Activated naive CD8-positive, alpha-beta T cell treated with anti-CD3 and anti-CD28 coated beads for 36 hours (primary cell): ENCODE data around the gene CLK2. TPM values are rescaled to one million over a fixed set of nuclear protein-coding genes. Genes with fewer than 3 reads are reported as not detected.
"Not testable (repeated sequence)": the region's sequence is repeated elsewhere in the genome, so short reads cannot be mapped to it uniquely, and the experiment has no call there.

ENCODE experiments used
- DNase-seq: peaks from one replicate; pipeline ENCODE4 v3.0.0; 2021
- H3K27ac Mint-ChIP-seq: one replicate; pipeline ENCODE4 v1.8.0; 2022; ENCODE audit warnings: mild to moderate bottlenecking, moderate library complexity, mixed read lengths
- H3K27me3 Mint-ChIP-seq: one replicate; pipeline ENCODE4 v1.8.0; 2022; ENCODE audit warnings: mild to moderate bottlenecking, mixed read lengths
- H3K36me3 Mint-ChIP-seq: one replicate; pipeline ENCODE4 v1.8.0; 2021; ENCODE audit warnings: mild to moderate bottlenecking, mixed read lengths
- H3K4me1 Mint-ChIP-seq: one replicate; pipeline ENCODE4 v1.8.0; 2021; ENCODE audit warnings: mixed read lengths
- H3K4me3 Mint-ChIP-seq: one replicate; pipeline ENCODE4 v1.8.0; 2022; ENCODE audit warnings: mild to moderate bottlenecking, moderate library complexity, mixed read lengths
- H3K9me3 Mint-ChIP-seq: one replicate; pipeline ENCODE4 v1.8.0; 2022; ENCODE audit warnings: mixed read lengths
- total RNA-seq, 2 experiments: library from RNA; stranded (reverse); gene quantifications; one replicate each; pipeline ENCODE4 v1.2.3, GENCODE V29; 2021

Gene CLK2
- total RNA-seq, 2 experiments from 2014 or later, result 61.4 to 65.9 TPM

DNA sequence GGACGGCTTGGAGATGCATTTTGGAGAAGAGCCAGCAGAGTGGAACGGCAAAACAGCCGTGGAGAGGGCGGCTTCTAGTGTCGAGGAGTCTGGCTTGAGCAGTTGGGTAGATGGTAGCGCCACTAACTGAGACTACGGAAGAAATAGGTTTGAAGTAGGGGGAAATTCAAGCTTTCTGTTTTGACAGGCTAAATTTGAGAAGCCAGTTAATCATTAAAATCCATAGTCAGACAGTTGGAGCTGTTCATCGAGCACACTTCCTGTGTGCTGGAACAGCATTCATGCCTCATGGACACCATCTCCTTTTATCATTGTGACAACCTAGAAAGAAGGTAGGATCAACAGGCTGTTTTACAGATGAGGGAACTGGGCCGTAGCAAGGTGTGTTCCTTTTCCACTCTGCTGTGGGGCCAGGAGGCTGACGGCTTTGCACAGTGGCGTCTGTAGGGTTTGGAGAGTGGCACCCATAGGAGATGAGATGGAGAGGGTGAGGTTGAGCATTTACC is 31.3 kb upstream of the CLK2 start:
- H3K27ac Mint-ChIP-seq, result no peak overlapping the region
- H3K36me3 Mint-ChIP-seq, result peaks cover 6% of the 10 kb centered on the region
- no peak overlapping the region for H3K4me3 Mint-ChIP-seq
- H3K4me1 Mint-ChIP-seq, result peaks cover 8% of the 10 kb centered on the region
- peaks cover 4% of the 10 kb centered on the region for H3K27me3 Mint-ChIP-seq
- H3K9me3 Mint-ChIP-seq, result no peaks in the 10 kb centered on the region
- no peak for DNase-seq

DNA sequence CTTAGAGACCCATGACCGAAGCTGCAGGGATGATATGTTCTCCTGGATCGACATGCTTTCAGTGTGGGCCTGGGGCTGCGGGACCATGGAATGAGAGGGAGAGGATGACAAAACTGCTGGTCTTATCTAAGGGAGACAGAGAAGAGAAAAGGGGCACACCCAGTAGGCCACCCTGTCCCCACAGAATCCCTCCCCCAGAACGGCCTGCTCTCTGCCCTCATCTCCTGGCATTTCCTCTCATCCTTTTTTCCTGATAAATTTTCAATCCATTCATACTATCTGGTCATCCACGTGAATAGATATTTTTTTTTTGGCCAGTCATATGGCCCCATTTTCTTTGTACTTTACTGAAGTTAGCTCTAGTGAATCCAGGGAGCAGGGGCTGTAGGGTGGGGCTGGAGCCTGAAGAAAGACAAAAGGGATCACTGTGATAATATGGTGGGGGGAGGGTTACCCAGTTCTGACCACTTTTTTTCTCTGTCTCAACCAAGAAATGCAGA is 28.1 kb upstream of the CLK2 start, which contains the start of gene PKLR:
Gene PKLR, minus strand, starts transcription at position 97 of the 500 bp plus-strand sequence. Its CDS starts 43 bp downstream, at position 54.
- DNase-seq, result no peak
- H3K27ac Mint-ChIP-seq, result no peak within 1 kb of the TSS
- H3K9me3 Mint-ChIP-seq, result no peaks in the 10 kb centered on the region
- no peak within 1 kb of the TSS for H3K4me3 Mint-ChIP-seq
- no peaks in the 10 kb centered on the region for H3K36me3 Mint-ChIP-seq
- H3K4me1 Mint-ChIP-seq, result no peaks in the 10 kb centered on the region
- H3K27me3 Mint-ChIP-seq, result peaks cover 22% of the 10 kb centered on the region

DNA sequence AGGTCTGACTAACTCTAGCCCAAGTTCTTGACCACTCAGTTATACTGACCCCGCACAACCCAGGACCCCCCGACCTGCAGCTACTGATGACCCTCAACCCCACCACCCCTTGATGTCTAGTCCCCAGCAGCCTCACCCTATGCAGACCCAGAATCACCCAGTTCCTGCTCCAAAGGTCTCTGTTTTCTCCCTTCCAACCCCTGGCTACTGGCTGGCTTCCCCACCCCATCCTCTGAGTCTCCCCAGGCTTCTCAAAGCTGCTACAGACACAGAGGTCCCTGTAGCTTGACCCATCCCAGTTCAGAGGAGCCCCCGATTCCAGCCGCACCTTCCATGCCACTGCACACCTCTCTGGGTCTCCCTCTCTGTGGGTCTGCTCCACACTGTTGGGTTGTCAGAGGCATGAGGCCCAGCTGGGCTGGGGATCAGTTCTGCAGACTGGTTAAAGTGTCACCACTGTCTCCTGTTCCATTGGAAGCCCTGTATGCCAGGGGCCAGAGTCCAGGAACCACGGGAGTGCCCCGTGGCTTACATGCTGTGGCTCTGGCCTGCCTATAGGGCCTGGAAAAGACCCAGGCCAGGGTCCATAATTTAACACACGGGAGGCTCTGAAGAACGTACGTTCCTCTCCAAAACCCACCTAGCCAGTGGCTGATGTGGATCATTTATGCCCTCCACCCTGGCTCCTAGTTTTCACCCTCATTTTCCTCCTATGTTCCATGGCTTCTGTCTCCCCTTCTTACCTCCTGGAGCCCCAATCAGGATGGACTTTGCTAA is 27.4 kb upstream of the CLK2 start:
- Mint-ChIP-seq H3K4me3 (no peak overlapping the region), H3K4me1 (no peaks in the 10 kb centered on the region), H3K36me3 (no peaks in the 10 kb centered on the region), H3K27me3 (peaks cover 29% of the 10 kb centered on the region), H3K9me3 (no peaks in the 10 kb centered on the region), H3K27ac (no peak overlapping the region)
- no peak for DNase-seq

DNA sequence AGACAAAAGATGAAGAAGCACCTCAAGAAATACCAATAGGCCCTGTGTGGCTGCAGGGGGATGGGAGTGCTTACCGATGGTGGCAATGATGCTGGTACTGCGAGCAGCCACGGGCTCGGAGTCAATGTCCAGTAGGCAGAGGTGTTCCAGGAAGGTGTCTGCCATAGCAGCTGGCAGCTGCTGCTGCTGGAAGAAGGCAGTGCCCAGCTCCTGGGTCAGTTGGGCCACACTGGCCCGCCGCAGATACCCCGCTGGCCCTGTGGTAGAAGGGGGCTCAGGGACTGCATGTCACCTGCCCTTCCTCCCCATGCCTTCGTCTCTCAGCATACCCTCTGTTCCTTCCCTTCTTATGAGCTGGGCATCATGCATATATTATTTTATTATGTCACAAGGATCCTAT is 26.7 kb upstream of the CLK2 start:
- no peak overlapping the region for H3K4me3 Mint-ChIP-seq
- H3K27ac Mint-ChIP-seq, result no peak overlapping the region
- no peak for DNase-seq
- H3K27me3 Mint-ChIP-seq, result peaks cover 35% of the 10 kb centered on the region
- H3K4me1 Mint-ChIP-seq, result peaks cover 2% of the 10 kb centered on the region
- no peaks in the 10 kb centered on the region for H3K36me3 Mint-ChIP-seq
- no peaks in the 10 kb centered on the region for H3K9me3 Mint-ChIP-seq

DNA sequence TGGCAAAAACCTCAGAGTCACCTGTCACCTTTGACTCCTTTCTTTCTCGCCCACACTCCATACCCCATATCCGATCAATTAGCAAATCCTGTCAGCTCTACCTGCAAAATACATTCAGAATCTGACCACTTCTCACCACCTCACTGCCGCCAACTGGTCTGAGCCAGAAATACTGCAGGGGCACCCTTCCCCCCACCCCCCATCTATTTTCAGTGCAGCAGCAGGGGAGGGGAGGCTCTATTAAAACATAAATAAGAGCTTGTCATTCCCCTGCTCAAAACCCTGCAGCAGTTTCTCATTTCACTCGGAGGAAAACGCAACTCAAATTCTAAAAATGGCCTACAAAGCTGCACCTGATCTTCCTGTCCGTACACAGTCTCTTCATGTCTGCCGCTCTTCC is 24.1 kb upstream of the CLK2 start:
- Mint-ChIP-seq H3K9me3 (no peaks in the 10 kb centered on the region), H3K4me1 (peaks cover 6% of the 10 kb centered on the region), H3K4me3 (no peak overlapping the region), H3K36me3 (no peaks in the 10 kb centered on the region), H3K27ac (no peak overlapping the region), H3K27me3 (peaks cover 45% of the 10 kb centered on the region)
- DNase-seq, result no peak

DNA sequence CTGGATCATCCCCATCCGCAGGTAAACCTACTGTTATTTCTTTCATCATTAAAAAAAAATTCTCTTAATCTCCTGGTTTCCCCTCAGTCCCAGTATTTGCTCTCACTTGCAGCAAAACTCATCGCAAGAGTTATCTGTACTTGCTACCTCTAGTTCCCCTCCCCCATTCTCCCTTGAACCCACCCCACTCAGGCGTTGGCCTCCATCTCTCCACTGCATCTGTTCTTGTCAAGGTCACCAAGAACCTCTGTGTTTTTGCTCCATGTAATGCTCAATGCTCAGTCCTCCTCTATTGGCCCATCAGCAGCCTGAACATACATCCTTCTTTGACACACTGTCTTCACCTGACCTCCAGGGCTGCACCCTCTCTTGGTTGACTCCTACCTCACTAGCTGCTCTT is 23.4 kb upstream of the CLK2 start:
- no peak for DNase-seq
- Mint-ChIP-seq H3K4me3 (no peak overlapping the region), H3K4me1 (peaks cover 6% of the 10 kb centered on the region), H3K27ac (no peak overlapping the region), H3K36me3 (no peaks in the 10 kb centered on the region), H3K27me3 (peaks cover 48% of the 10 kb centered on the region), H3K9me3 (no peaks in the 10 kb centered on the region)

DNA sequence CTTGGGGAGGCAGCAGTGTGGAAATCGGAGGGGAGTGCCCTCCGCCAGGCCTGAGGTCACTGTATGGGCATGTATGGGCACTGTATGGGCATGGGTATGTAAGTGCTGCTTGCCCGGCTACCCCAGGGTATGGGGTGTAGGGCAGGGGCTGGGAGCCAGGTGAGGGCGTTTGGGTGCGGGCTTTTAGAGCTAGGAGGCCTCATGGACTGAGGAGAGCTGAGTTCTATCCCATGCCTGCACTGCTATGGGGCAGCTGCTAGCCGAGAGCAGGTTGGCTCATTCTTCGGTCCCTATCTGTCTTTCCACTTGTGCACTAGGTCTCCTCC is 22.6 kb upstream of the CLK2 start:
- H3K27me3 Mint-ChIP-seq, result peaks cover 52% of the 10 kb centered on the region
- no peak overlapping the region for H3K4me3 Mint-ChIP-seq
- no peak overlapping the region for H3K27ac Mint-ChIP-seq
- no peaks in the 10 kb centered on the region for H3K9me3 Mint-ChIP-seq
- no peaks in the 10 kb centered on the region for H3K36me3 Mint-ChIP-seq
- DNase-seq, result no peak
- H3K4me1 Mint-ChIP-seq, result peaks cover 6% of the 10 kb centered on the region

DNA sequence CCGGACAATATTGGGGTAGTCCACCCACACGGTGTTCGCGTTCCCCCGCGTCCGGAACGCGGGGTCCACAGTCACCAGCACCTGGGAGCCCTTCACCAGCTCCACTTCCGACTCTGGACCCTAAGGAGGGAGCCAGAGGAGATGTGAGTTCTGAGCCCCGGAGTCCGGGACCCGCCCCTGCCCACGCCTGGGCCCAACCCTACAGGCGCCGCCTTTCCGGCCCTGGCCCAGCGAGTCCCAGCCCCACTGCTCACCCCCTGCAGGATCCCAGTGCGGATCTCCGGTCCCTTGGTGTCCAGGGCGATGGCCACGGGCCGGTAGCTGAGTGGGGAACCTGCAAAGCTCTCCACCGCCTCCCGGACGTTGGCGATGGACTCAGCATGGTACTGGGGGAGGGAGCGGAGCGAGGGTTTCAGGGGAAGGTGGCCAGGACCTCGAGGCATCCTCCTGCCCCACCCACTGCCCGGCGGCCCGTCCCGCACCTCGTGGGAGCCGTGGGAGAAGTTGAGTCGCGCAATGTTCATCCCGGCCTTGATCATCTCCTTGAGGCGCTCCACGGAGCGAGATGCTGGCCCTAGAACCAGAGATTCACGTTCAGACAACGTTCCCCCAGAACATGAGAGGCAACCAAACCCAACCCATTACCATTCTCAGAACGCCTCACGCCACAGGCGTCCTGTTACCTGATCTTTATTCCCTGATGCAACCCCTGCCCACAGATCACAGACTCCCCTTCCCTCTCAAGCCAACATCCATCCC is 22.1 kb upstream of the CLK2 start:
- no peak overlapping the region for H3K27ac Mint-ChIP-seq
- peaks cover 6% of the 10 kb centered on the region for H3K4me1 Mint-ChIP-seq
- H3K36me3 Mint-ChIP-seq, result no peaks in the 10 kb centered on the region
- no peak overlapping the region for H3K4me3 Mint-ChIP-seq
- no peak for DNase-seq
- H3K9me3 Mint-ChIP-seq, result no peaks in the 10 kb centered on the region
- peaks cover 52% of the 10 kb centered on the region for H3K27me3 Mint-ChIP-seq

DNA sequence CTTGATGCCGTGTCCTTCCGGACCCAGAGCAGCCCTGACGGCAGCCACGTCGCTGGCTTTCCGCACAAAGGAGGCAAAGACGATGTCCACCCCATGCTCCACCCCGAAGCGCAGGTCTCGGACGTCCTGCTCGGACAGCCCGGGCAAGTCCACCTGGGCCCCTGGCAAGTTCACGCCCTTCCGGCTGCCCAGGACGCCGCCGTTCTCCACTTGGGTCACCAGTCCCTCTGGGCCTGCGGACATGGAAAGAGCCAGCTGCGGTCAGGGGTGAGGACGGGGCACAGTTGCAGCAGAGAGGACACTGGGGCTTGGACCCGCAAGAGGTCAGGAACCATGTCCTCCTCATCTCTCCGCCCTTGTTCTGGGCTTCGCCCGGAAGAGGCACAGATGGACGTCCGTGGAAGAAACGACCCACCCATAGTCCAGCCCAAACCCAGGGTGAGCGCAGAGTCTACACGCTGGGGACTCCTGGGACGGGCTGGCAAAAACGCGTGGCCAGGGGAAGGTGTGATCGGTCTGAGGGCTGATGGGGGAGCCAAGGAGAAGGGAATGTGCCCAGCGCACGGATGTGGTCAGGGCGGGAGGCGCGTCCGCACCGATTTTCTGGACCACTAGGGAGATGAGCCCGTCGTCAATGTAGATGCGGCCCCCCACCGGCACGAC is 21.3 kb upstream of the CLK2 start:
- H3K36me3 Mint-ChIP-seq, result no peaks in the 10 kb centered on the region
- no peak for DNase-seq
- H3K27ac Mint-ChIP-seq, result no peak overlapping the region
- H3K4me1 Mint-ChIP-seq, result peaks cover 6% of the 10 kb centered on the region
- H3K4me3 Mint-ChIP-seq, result no peak overlapping the region
- no peaks in the 10 kb centered on the region for H3K9me3 Mint-ChIP-seq
- H3K27me3 Mint-ChIP-seq, result peaks cover 52% of the 10 kb centered on the region

DNA sequence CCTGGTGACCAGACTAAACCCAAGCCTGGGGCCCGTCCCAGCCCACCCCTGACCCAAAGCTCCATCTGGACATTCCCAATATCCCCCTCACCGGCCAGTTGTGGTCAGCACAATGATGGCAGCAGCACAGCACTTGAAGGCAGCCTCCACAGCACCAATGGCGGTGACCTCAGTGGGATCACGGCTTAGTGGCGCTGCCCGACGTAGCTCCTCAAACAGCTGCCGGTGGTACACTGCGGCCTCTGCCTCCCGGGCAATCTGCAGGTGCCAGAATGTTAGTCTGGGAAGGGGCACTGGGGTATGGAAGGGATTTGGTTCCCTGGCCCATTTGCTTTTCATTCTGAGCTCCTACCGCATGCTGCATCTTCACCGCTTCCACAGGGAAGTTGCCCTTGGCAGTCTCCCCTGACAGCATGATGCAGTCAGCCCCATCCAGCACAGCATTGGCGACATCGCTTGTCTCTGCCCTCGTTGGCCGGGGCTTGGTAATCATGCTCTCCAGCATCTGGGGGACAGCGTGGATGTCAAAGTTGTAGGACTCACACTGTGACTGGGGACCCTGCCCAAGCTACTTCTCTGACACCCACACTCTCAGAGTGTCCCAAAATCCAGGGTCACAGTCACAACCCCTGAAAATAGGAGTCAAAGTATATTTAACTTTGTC is 19.9 kb upstream of the CLK2 start:
- Mint-ChIP-seq H3K36me3 (no peaks in the 10 kb centered on the region), H3K27me3 (peaks cover 49% of the 10 kb centered on the region), H3K27ac (no peak overlapping the region), H3K9me3 (no peaks in the 10 kb centered on the region), H3K4me1 (peaks cover 6% of the 10 kb centered on the region), H3K4me3 (no peak overlapping the region)
- DNase-seq, result no peak

DNA sequence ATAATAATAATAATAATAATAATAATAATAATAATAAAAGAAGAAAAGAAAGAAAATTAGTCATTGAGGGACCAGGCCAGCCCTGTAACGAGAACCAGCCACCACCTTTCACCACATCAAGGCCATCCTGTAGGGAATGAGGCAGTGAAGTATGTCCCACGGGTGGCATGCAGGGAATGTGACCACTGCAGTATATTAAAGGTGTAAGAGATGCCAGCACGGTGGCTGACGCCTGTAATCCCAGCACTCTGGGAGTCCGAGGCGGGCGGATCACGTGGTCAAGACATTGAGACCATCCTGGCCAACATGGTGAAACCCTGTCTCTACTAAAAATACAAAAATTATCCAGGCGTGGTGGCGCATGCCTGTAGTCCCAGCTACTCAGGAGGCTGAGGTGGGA is 17.7 kb upstream of the CLK2 start:
- not testable (repeated sequence) for H3K36me3 Mint-ChIP-seq, H3K4me1 Mint-ChIP-seq, H3K9me3 Mint-ChIP-seq, H3K27ac Mint-ChIP-seq, DNase-seq, H3K4me3 Mint-ChIP-seq
- peaks cover 29% of the 10 kb centered on the region for H3K27me3 Mint-ChIP-seq

DNA sequence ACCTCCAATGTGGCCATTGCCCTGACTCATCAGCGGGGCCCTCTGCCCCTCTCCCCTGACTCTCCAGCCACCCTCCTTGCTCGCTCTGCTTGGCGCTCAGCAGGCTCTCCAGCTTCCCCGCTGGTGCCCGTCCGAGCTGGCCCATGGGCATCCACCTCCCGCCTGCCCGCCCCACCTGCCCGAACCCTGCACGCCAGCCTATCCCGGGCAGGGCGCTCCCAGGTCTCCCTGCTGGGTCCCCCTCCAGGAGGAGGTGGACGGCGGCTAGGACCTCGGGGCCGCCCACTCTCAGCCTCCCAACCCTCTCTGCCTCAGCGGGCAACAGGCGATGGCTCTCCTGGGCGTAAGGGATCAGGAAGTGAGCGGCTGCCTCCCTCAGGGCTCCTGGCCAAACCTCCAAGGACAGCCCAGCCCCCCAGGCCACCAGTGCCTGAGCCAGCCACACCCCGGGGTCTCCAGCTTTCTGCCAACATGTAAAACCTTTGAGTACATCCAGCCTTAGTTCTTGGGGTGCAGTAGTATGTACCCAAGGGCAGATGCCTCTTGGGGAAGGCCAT is 14.8 kb upstream of the CLK2 start:
- H3K4me1 Mint-ChIP-seq, result no peaks in the 10 kb centered on the region

DNA sequence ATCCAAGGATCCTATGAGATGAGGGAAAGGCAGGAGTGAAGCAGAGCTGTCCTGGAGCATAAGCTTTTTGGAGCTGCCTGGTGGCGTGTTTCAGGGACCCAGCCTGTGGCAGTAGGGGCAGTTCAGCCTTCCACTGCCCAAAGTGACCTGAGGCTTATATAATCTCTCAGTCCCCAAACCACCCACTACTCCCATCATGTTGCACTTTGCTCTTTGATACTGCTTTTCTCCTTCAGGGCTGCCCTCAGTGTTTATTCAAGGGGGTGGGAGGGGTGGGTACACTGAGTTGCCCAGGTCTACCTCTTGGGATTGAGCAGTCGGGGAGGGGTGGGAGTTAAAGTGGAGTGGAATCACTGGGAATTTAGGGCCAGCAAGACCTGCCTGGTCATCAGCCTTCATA is 13.2 kb upstream of the CLK2 start:
- Mint-ChIP-seq H3K27me3 (peaks cover 3% of the 10 kb centered on the region), H3K9me3 (no peaks in the 10 kb centered on the region), H3K4me3 (no peak overlapping the region), H3K36me3 (no peaks in the 10 kb centered on the region), H3K4me1 (no peaks in the 10 kb centered on the region), H3K27ac (no peak overlapping the region)
- no peak for DNase-seq

More for the DNA sequence above, 14.8 kb upstream of the CLK2 start:
- H3K4me3 Mint-ChIP-seq, result no peak overlapping the region
- H3K27ac Mint-ChIP-seq, result no peak overlapping the region
- no peaks in the 10 kb centered on the region for H3K36me3 Mint-ChIP-seq
- H3K27me3 Mint-ChIP-seq, result peaks cover 6% of the 10 kb centered on the region
- no peak for DNase-seq
- H3K9me3 Mint-ChIP-seq, result no peaks in the 10 kb centered on the region

DNA sequence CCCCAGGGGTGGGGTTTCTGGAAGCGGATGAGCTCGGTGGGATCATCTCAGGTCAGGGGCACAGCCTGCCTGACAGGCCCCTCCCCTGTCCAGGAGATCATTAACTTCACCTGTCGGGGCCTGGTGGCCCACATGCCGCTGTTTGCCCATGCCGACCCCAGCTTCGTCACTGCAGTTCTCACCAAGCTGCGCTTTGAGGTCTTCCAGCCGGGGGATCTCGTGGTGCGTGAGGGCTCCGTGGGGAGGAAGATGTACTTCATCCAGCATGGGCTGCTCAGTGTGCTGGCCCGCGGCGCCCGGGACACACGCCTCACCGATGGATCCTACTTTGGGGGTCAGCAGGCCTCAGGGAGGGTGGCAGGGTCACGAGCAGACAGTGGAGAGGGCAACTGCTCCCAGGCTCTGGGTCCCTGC is 12.3 kb upstream of the CLK2 start:
- H3K27me3 Mint-ChIP-seq, result no peaks in the 10 kb centered on the region
- H3K36me3 Mint-ChIP-seq, result no peaks in the 10 kb centered on the region
- H3K4me3 Mint-ChIP-seq, result no peak overlapping the region
- no peaks in the 10 kb centered on the region for H3K4me1 Mint-ChIP-seq
- H3K27ac Mint-ChIP-seq, result no peak overlapping the region
- DNase-seq, result no peak
- no peaks in the 10 kb centered on the region for H3K9me3 Mint-ChIP-seq
